ENCODE results near the gene PTPRK. TPM values are rescaled to one million over a fixed set of nuclear protein-coding genes. Genes with fewer than 3 reads are reported as not detected.

PTPRK gene
- total RNA-seq, 5 donors from 2014 or later (not counting 1 experiment from before 2014, with no cell fraction given) = 2.1 to 11.1 (median 7.3) TPM

DNA sequence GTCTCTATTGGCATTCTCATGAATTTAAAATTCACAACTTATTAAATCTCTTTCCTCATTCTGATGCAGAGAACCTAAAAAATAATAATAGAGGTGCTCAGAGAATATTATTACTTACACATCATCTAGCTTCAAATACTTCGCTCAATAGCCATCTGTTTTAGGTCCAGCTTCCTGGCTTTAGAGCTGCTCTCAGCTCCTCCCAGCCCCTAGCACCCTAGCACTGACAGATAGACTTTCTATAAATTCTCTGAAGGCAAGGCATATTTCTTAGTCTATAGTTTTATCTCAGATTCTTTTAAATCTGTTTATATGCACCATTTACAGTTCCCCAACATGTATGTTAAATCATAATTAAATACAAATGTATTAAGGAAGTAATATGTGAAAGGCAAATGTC is 281.3 kb downstream of the PTPRK start:
- H3K4me1 Mint-ChIP-seq = peaks cover 14 to 17% (median 16%) of the 10 kb centered on the region in 3 donors

DNA sequence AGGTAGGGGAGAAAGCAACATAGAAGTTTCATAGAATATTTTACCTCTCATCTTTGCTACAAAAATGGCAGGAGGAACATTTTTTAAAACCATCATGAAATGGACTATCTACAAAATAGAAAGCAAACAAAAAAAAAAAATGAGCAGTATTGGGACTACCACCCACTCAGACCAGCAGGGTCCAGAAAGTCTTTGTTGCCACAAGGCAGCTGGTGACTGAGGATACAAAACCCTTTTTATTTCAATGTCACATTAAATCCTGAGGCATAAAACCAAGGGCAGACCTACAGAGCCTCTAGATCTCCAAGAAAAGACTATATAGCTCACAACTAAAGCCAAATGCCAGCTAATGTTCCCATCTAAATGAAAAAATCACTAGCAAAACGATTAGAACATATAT is 282.2 kb downstream of the PTPRK start:
- no peak for DNase-seq
- CTCF ChIA-PET = interaction anchor here in 1 of 2 donors (0.7 kb wide), 1 partner anchor 518 kb away, joined by 6 read pairs; no protein-coding TSS in a partner anchor
- WGBS (ENCODE audit: insufficient coverage) = no CpG with 5 or more reads among the region's 1 CpG
- H3K4me3 Mint-ChIP-seq = no peak overlapping the region
- no peaks in the 10 kb centered on the region for H3K9me3 ChIP-seq
- no peaks in the 10 kb centered on the region for H3K27me3 ChIP-seq (replicated peaks in 1 of 2; ENCODE audit: control insufficient read depth in 2 of 2, extremely low read depth in 1 of 2, insufficient read depth in 2 of 2, low read length in 1 of 2)
- no peak for ATAC-seq (replicated peaks in 1 of 4)
- peaks cover 14 to 17% (median 16%) of the 10 kb centered on the region in 3 donors for H3K4me1 Mint-ChIP-seq
- H3K9me3 Mint-ChIP-seq = no peaks in the 10 kb centered on the region
- no peaks in the 10 kb centered on the region for H3K27me3 Mint-ChIP-seq
- H3K4me3 ChIP-seq (ENCODE audit: control insufficient read depth in 1 of 2, extremely low read depth in 1 of 2, low read length in 1 of 2) = no peak overlapping the region
- H3K27ac Mint-ChIP-seq = no peak overlapping the region
- H3K36me3 ChIP-seq (ENCODE audit: control insufficient read depth in 2 of 2, extremely low read depth in 1 of 2, insufficient read depth in 1 of 2, low read length in 1 of 2) = no peaks in the 10 kb centered on the region
- no peaks in the 10 kb centered on the region for H3K36me3 Mint-ChIP-seq
- POLR2A ChIA-PET = no interaction called here
- H3K4me1 ChIP-seq (ENCODE audit: control insufficient read depth in 1 of 2, extremely low read depth in 1 of 2, insufficient read depth in 2 of 2, low read length in 2 of 2) = peaks cover 3 to 12% of the 10 kb centered on the region in 2 experiments
- no peak overlapping the region for H3K27ac ChIP-seq (ENCODE audit: low read length)

More for the DNA sequence above, 281.3 kb downstream of the PTPRK start:
- H3K27me3 ChIP-seq (replicated peaks in 1 of 2; ENCODE audit: control insufficient read depth in 2 of 2, extremely low read depth in 1 of 2, insufficient read depth in 2 of 2, low read length in 1 of 2) = no peaks in the 10 kb centered on the region
- H3K27ac ChIP-seq (ENCODE audit: low read length) = no peak overlapping the region
- Mint-ChIP-seq H3K4me3 (no peak overlapping the region), H3K36me3 (no peaks in the 10 kb centered on the region), H3K9me3 (no peaks in the 10 kb centered on the region), H3K27ac (no peak overlapping the region), H3K27me3 (no peaks in the 10 kb centered on the region)
- POLR2A ChIA-PET = no interaction called here
- ATAC-seq (replicated peaks in 1 of 4) = no peak
- H3K36me3 ChIP-seq (ENCODE audit: control insufficient read depth in 2 of 2, extremely low read depth in 1 of 2, insufficient read depth in 1 of 2, low read length in 1 of 2) = no peaks in the 10 kb centered on the region
- H3K9me3 ChIP-seq = no peaks in the 10 kb centered on the region
- H3K4me1 ChIP-seq (ENCODE audit: control insufficient read depth in 1 of 2, extremely low read depth in 1 of 2, insufficient read depth in 2 of 2, low read length in 2 of 2) = peaks cover 3 to 12% of the 10 kb centered on the region in 2 experiments
- no peak for DNase-seq
- no CpG with 5 or more reads among the region's 1 CpG for WGBS (ENCODE audit: insufficient coverage)
- CTCF ChIA-PET = no interaction called here
- no peak overlapping the region for H3K4me3 ChIP-seq (ENCODE audit: control insufficient read depth in 1 of 2, extremely low read depth in 1 of 2, low read length in 1 of 2)

DNA sequence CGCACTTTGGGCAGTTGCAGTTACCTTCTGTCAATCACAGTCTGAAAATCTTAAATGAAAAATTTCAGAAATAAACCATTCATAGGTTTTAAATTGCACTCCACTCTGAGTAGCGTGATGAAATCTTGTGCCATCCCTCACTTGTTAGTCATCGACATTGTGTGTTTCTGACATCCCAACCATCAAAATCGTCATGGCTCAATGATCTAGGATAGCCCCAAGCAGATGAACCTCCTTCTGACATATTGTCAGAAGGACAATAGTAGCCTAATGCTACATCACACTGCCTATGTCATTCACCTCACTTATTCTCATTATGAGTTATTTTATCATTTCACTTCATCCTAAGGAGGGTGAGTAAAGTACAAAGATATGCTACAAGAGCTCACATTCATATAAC is 284.8 kb downstream of the PTPRK start:
- 90% methylated on average over 4 of the region's 4 CpGs for WGBS (ENCODE audit: insufficient coverage)
- H3K36me3 Mint-ChIP-seq = no peaks in the 10 kb centered on the region
- no peak for ATAC-seq (replicated peaks in 1 of 4)
- H3K27ac ChIP-seq (ENCODE audit: low read length) = no peak overlapping the region
- ChIA-PET POLR2A (interaction anchor here in 1 of 2 donors (0.6 kb wide), 1 partner anchor 80 kb away, joined by 12 read pairs; no protein-coding TSS in a partner anchor), CTCF (interaction anchor here in 1 of 2 donors (0.6 to 0.7 kb wide), 2 partner anchors 168 to 342 kb away, joined by 4 to 6 read pairs; no protein-coding TSS in a partner anchor)
- H3K4me1 ChIP-seq (ENCODE audit: control insufficient read depth in 1 of 2, extremely low read depth in 1 of 2, insufficient read depth in 2 of 2, low read length in 2 of 2) = peaks cover 3 to 7% of the 10 kb centered on the region in 2 experiments
- H3K9me3 ChIP-seq = no peaks in the 10 kb centered on the region
- H3K27me3 ChIP-seq (replicated peaks in 1 of 2; ENCODE audit: control insufficient read depth in 2 of 2, extremely low read depth in 1 of 2, insufficient read depth in 2 of 2, low read length in 1 of 2) = no peaks in the 10 kb centered on the region
- H3K36me3 ChIP-seq (ENCODE audit: control insufficient read depth in 2 of 2, extremely low read depth in 1 of 2, insufficient read depth in 1 of 2, low read length in 1 of 2) = no peaks in the 10 kb centered on the region
- H3K4me1 Mint-ChIP-seq = peaks cover 8 to 9% (median 8%) of the 10 kb centered on the region in 3 donors
- H3K4me3 Mint-ChIP-seq = no peak overlapping the region
- DNase-seq = no peak
- H3K27me3 Mint-ChIP-seq = no peaks in the 10 kb centered on the region
- H3K9me3 Mint-ChIP-seq = no peaks in the 10 kb centered on the region
- no peak overlapping the region for H3K4me3 ChIP-seq (ENCODE audit: control insufficient read depth in 1 of 2, extremely low read depth in 1 of 2, low read length in 1 of 2)
- no peak overlapping the region for H3K27ac Mint-ChIP-seq

DNA sequence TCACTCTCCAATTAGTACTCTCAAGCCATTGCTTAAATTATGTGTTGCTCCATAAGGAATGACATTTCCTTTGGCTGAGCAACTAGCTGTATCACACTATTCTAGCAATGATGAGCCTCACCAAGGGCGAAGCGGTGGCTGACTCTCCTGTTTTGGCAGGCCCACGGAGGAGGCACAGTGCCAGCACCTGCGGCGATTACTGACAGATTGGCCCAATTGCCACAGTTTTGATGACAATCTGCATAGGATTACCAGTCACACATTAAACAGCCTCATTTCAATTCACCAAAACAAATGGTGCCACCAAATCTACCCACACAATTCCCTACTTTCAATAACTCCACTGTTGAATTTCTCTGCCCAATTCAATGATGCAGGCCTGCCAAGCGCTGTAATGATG is 286.9 kb downstream of the PTPRK start:
- POLR2A ChIA-PET = no interaction called here
- Histone ChIP-seq H3K4me1 (ENCODE audit: control insufficient read depth in 1 of 2, extremely low read depth in 1 of 2, insufficient read depth in 2 of 2, low read length in 2 of 2) (no peaks in the 10 kb centered on the region), H3K4me3 (ENCODE audit: control insufficient read depth in 1 of 2, extremely low read depth in 1 of 2, low read length in 1 of 2) (no peak overlapping the region), H3K27ac (ENCODE audit: low read length) (no peak overlapping the region), H3K27me3 (replicated peaks in 1 of 2; ENCODE audit: control insufficient read depth in 2 of 2, extremely low read depth in 1 of 2, insufficient read depth in 2 of 2, low read length in 1 of 2) (no peaks in the 10 kb centered on the region), H3K9me3 (no peaks in the 10 kb centered on the region), H3K36me3 (ENCODE audit: control insufficient read depth in 2 of 2, extremely low read depth in 1 of 2, insufficient read depth in 1 of 2, low read length in 1 of 2) (no peaks in the 10 kb centered on the region)
- 98% methylated on average over 5 of the region's 6 CpGs for WGBS (ENCODE audit: insufficient coverage)
- no peaks in the 10 kb centered on the region for H3K9me3 Mint-ChIP-seq
- DNase-seq (no peak), ATAC-seq (replicated peaks in 1 of 4) (no peak)
- no peaks in the 10 kb centered on the region for H3K27me3 Mint-ChIP-seq
- no peak overlapping the region for H3K4me3 Mint-ChIP-seq
- H3K27ac Mint-ChIP-seq = no peak overlapping the region
- CTCF ChIA-PET = no interaction called here
- H3K4me1 Mint-ChIP-seq = no peaks in the 10 kb centered on the region
- H3K36me3 Mint-ChIP-seq = no peaks in the 10 kb centered on the region

DNA sequence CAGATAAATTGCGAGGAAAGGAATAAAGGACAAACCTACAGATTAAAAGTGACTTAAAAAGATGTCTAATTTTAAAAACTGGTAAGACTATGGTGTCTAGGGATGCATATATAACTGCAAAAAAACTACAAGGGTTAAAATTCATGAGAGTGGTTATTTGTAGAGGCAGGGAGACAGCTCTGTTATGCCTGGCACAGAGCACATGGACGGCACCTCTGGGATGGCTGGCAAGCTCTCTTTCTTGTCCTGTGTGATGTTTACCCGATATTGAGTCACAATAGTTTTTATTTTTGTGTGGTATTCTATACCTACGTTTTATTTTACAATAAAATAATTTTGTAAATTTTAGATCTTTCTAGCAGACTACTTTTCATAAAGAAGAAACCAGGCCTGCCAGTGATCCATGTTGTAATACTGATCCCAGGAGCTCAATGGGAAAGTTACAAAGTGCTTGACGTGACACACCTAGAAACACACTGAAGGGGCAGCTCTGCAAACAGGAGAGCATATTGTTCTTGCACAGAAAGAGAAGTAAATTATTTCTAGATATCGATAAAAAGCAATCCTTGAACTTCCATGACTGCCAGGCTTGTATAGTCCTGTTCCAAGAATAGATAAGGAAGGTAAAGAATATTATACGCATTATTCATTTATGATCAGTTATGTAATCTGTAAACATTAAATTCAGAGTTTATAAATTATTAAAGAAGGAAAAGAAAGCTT is 290.0 kb downstream of the PTPRK start:
- no peak for ATAC-seq (replicated peaks in 1 of 4)
- no CpG with 5 or more reads among the region's 7 CpGs for WGBS (ENCODE audit: insufficient coverage)
- Histone ChIP-seq H3K27me3 (replicated peaks in 1 of 2; ENCODE audit: control insufficient read depth in 2 of 2, extremely low read depth in 1 of 2, insufficient read depth in 2 of 2, low read length in 1 of 2) (no peaks in the 10 kb centered on the region), H3K9me3 (no peaks in the 10 kb centered on the region), H3K4me1 (ENCODE audit: control insufficient read depth in 1 of 2, extremely low read depth in 1 of 2, insufficient read depth in 2 of 2, low read length in 2 of 2) (no peaks in the 10 kb centered on the region), H3K4me3 (ENCODE audit: control insufficient read depth in 1 of 2, extremely low read depth in 1 of 2, low read length in 1 of 2) (no peak overlapping the region), H3K36me3 (ENCODE audit: control insufficient read depth in 2 of 2, extremely low read depth in 1 of 2, insufficient read depth in 1 of 2, low read length in 1 of 2) (no peaks in the 10 kb centered on the region), H3K27ac (ENCODE audit: low read length) (no peak overlapping the region)
- POLR2A ChIA-PET = interaction anchor here in 1 of 2 donors (0.5 to 1.0 kb wide), 3 partner anchors 16 to 361 kb away, joined by 3 to 4 read pairs (median 3); no protein-coding TSS in a partner anchor
- H3K4me1 Mint-ChIP-seq = no peaks in the 10 kb centered on the region
- no peak for DNase-seq
- peaks cover 0 to 4% (median 0%) of the 10 kb centered on the region in 3 donors for H3K9me3 Mint-ChIP-seq
- H3K4me3 Mint-ChIP-seq = no peak overlapping the region
- no peak overlapping the region for H3K27ac Mint-ChIP-seq
- no peaks in the 10 kb centered on the region for H3K36me3 Mint-ChIP-seq
- CTCF ChIA-PET = no interaction called here
- no peaks in the 10 kb centered on the region for H3K27me3 Mint-ChIP-seq

DNA sequence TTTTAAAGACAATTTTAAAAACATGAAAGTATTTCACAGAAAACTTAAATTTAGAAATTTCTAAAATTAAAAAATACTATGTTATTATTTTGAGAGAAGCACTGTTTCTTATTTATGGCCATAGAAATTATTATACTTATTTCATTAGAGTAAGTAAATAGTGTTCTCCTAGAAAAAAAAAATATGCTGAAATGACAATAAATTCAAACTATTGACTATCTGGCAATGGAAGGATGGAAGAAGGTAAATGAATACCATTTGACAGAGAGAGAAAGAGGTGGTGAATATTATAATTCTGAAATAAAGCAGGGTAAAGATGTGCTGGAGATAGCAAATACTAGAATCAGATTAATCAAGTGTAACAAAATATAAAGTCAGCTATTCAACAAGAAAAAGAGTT is 294.8 kb downstream of the PTPRK start:
- Histone ChIP-seq H3K4me3 (ENCODE audit: control insufficient read depth in 1 of 2, extremely low read depth in 1 of 2, low read length in 1 of 2) (no peak overlapping the region), H3K4me1 (ENCODE audit: control insufficient read depth in 1 of 2, extremely low read depth in 1 of 2, insufficient read depth in 2 of 2, low read length in 2 of 2) (no peaks in the 10 kb centered on the region), H3K27ac (ENCODE audit: low read length) (no peak overlapping the region), H3K36me3 (ENCODE audit: control insufficient read depth in 2 of 2, extremely low read depth in 1 of 2, insufficient read depth in 1 of 2, low read length in 1 of 2) (no peaks in the 10 kb centered on the region), H3K9me3 (no peaks in the 10 kb centered on the region), H3K27me3 (replicated peaks in 1 of 2; ENCODE audit: control insufficient read depth in 2 of 2, extremely low read depth in 1 of 2, insufficient read depth in 2 of 2, low read length in 1 of 2) (no peaks in the 10 kb centered on the region)
- Mint-ChIP-seq H3K36me3 (no peaks in the 10 kb centered on the region), H3K27me3 (no peaks in the 10 kb centered on the region), H3K9me3 (peaks cover 0 to 4% (median 0%) of the 10 kb centered on the region in 3 donors), H3K4me3 (no peak overlapping the region), H3K27ac (no peak overlapping the region), H3K4me1 (no peaks in the 10 kb centered on the region)
- CTCF ChIA-PET = interaction anchor here in 1 of 2 donors (0.6 kb wide), 1 partner anchor 248 kb away, joined by 3 read pairs; no protein-coding TSS in a partner anchor
- ATAC-seq (replicated peaks in 1 of 4) (no peak), DNase-seq (no peak)
- POLR2A ChIA-PET = no interaction called here
